Hepatocyte (in vitro differentiated cells): ENCODE measurements around the gene OSBPL10. TPM values are rescaled to one million over a fixed set of nuclear protein-coding genes. Genes with fewer than 3 reads are reported as not detected.

Experiments
- DNase-seq: peaks from one replicate; pipeline ENCODE4 v3.0.0-alpha.2; 2016; ENCODE audit warnings: low spot score
- H2AFZ ChIP-seq: fragments of 200-600 bp; sonication (generic); 2 replicates; pipeline ENCODE4 v1.6.0; 2016; ENCODE audit warnings: antibody characterized with exemption, mild to moderate bottlenecking
- H3K27ac ChIP-seq: fragments of 200-600 bp; sonication (generic); 2 replicates; pipeline ENCODE4 v1.5.1; 2016; ENCODE audit warnings: mild to moderate bottlenecking
- H3K27me3 ChIP-seq: fragments of 200-600 bp; sonication (generic); 2 replicates; pipeline ENCODE4 v1.6.1; 2016
- H3K36me3 ChIP-seq: fragments of 200-600 bp; sonication (generic); replicated peaks from 2 replicates; pipeline ENCODE4 v1.5.1; 2016; ENCODE audit warnings: low read depth; ENCODE audit not compliant: insufficient read depth
- H3K4me1 ChIP-seq: fragments of 200-600 bp; sonication (generic); 2 replicates; pipeline ENCODE4 v1.5.1; 2016; ENCODE audit warnings: mild to moderate bottlenecking, moderate library complexity; ENCODE audit not compliant: insufficient read depth
- H3K4me2 ChIP-seq: fragments of 200-600 bp; sonication (generic); 2 replicates; pipeline ENCODE4 v1.6.0; 2016
- H3K4me3 ChIP-seq: fragments of 200-600 bp; sonication (generic); 2 replicates; pipeline ENCODE4 v1.5.1; 2016; ENCODE audit warnings: mild to moderate bottlenecking
- H3K79me2 ChIP-seq: fragments of 200-600 bp; sonication (generic); 2 replicates; pipeline ENCODE4 v1.6.0; 2017; ENCODE audit warnings: mild to moderate bottlenecking
- H3K9me2 ChIP-seq: fragments of 200-600 bp; sonication (generic); replicated peaks from 2 replicates; pipeline ENCODE4 v1.6.0; 2017; ENCODE audit warnings: mild to moderate bottlenecking; ENCODE audit not compliant: insufficient read depth
- H3K9me3 ChIP-seq: fragments of 200-600 bp; sonication (generic); 2 replicates; pipeline ENCODE4 v1.5.1; 2016; ENCODE audit warnings: low read depth, mild to moderate bottlenecking
- H4K20me1 ChIP-seq: fragments of 200-600 bp; sonication (generic); 2 replicates; pipeline ENCODE4 v1.6.0; 2016; ENCODE audit warnings: mild to moderate bottlenecking; ENCODE audit not compliant: insufficient read depth, poor library complexity, severe bottlenecking
- CTCF ChIP-seq: fragments of 200-600 bp; sonication (generic); IDR thresholded peaks from 2 replicates; pipeline ENCODE4 v1.5.1; 2016; ENCODE audit warnings: antibody characterized with exemption, mild to moderate bottlenecking; ENCODE audit not compliant: poor library complexity
- EZH2 ChIP-seq: fragments of 200-600 bp; sonication (generic); IDR thresholded peaks from 2 replicates; pipeline ENCODE4 v1.6.1; 2016; ENCODE audit warnings: antibody characterized with exemption, mild to moderate bottlenecking, borderline replicate concordance
- EZH2phosphoT487 ChIP-seq: fragments of 200-600 bp; sonication (generic); IDR thresholded peaks from one replicate; pipeline ENCODE4 v1.6.1; 2018; ENCODE audit warnings: antibody characterized with exemption, mild to moderate bottlenecking, low read depth, moderate library complexity; ENCODE audit not compliant: unreplicated experiment, severe bottlenecking
- WGBS: methylation state at CpG from one replicate; pipeline ENCODE4 v1.1.6; 2016; ENCODE audit warnings: low lambda C conversion rate; ENCODE audit errors: missing lambda C conversion rate; 5-methylcytosine and 5-hydroxymethylcytosine counted together
- polyA plus RNA-seq: library from polyadenylated mRNA; unstranded; fragments of >200 nt; fragmentation: Nextera tagmentation; extraction: Ambion mirVana; gene quantifications from 2 replicates; pipeline ENCODE4 v1.2.1, GENCODE V29; 2016
- total RNA-seq: library from RNA; depleted of rRNA; stranded (reverse); fragments of >200 nt; gene quantifications from 2 replicates; pipeline ENCODE4 v1.2.3, GENCODE V29; 2014

OSBPL10 gene
- total and polyA plus RNA-seq, 2 experiments from 2014 or later = 18.2 to 32.8 TPM

- Histone ChIP-seq H3K9me2 (no peaks in the 10 kb centered on the region), H3K9me3 (no peaks in the 10 kb centered on the region), H3K27me3 (no peaks in the 10 kb centered on the region), H4K20me1 (no peaks in the 10 kb centered on the region), H2AFZ (no peak overlapping the region), H3K4me3 (no peak overlapping the region), H3K36me3 (no peaks in the 10 kb centered on the region), H3K27ac (no peak overlapping the region), H3K79me2 (peaks cover 11% of the 10 kb centered on the region), H3K4me2 (no peak overlapping the region), H3K4me1 (no peaks in the 10 kb centered on the region)
- DNase-seq = no peak
- TF ChIP-seq CTCF (no peak), EZH2 (no peak), EZH2phosphoT487 (no peak)
- WGBS = 81% methylated on average over 2 of the region's 2 CpGs
Observed at GRCh38 chr3:31841515-31841914, 139.5 kb downstream of the OSBPL10 start.

GRCh38 chr3:31840252-31840651, 140.8 kb downstream of the OSBPL10 start:
- TF ChIP-seq EZH2phosphoT487 = no peak
- TF ChIP-seq CTCF = no peak
- no peak for TF ChIP-seq EZH2
- peaks cover 12% of the 10 kb centered on the region for H3K79me2 ChIP-seq
- no peak overlapping the region for H3K4me3 ChIP-seq
- no peaks in the 10 kb centered on the region for H4K20me1 ChIP-seq
- H3K9me3 ChIP-seq = no peaks in the 10 kb centered on the region
- H2AFZ ChIP-seq = no peak overlapping the region
- no peaks in the 10 kb centered on the region for H3K27me3 ChIP-seq
- no peaks in the 10 kb centered on the region for H3K36me3 ChIP-seq
- H3K9me2 ChIP-seq = no peaks in the 10 kb centered on the region
- DNase-seq = no peak
- no peak overlapping the region for H3K4me2 ChIP-seq
- H3K27ac ChIP-seq = no peak overlapping the region
- no peaks in the 10 kb centered on the region for H3K4me1 ChIP-seq
- WGBS = 93% methylated on average over 4 of the region's 4 CpGs

GRCh38 chr3:31839144-31839917, 141.7 kb downstream of the OSBPL10 start:
- Histone ChIP-seq H3K4me2 (no peak overlapping the region), H3K4me3 (no peak overlapping the region), H3K36me3 (no peaks in the 10 kb centered on the region), H3K9me3 (no peaks in the 10 kb centered on the region), H3K27me3 (no peaks in the 10 kb centered on the region), H3K27ac (no peak overlapping the region), H3K4me1 (no peaks in the 10 kb centered on the region), H3K79me2 (peaks cover 12% of the 10 kb centered on the region), H2AFZ (no peak overlapping the region), H4K20me1 (no peaks in the 10 kb centered on the region), H3K9me2 (no peaks in the 10 kb centered on the region)
- no peak for DNase-seq
- WGBS = 96% methylated on average over 2 of the region's 2 CpGs
- TF ChIP-seq EZH2 (no peak), CTCF (no peak), EZH2phosphoT487 (no peak)
